IPS-NIHi7 (cell line): Measurements from ENCODE around the gene B9D2.
A peak's percentile ranks its signal among the peaks of the same experiment; 100 is the strongest.

ENCODE experiments used
- DNase-seq: peaks from one replicate; pipeline ENCODE4 v3.0.0; 2012; ENCODE audit warnings: mixed read lengths; ENCODE audit errors: extremely low spot score

B9D2 gene

DNA sequence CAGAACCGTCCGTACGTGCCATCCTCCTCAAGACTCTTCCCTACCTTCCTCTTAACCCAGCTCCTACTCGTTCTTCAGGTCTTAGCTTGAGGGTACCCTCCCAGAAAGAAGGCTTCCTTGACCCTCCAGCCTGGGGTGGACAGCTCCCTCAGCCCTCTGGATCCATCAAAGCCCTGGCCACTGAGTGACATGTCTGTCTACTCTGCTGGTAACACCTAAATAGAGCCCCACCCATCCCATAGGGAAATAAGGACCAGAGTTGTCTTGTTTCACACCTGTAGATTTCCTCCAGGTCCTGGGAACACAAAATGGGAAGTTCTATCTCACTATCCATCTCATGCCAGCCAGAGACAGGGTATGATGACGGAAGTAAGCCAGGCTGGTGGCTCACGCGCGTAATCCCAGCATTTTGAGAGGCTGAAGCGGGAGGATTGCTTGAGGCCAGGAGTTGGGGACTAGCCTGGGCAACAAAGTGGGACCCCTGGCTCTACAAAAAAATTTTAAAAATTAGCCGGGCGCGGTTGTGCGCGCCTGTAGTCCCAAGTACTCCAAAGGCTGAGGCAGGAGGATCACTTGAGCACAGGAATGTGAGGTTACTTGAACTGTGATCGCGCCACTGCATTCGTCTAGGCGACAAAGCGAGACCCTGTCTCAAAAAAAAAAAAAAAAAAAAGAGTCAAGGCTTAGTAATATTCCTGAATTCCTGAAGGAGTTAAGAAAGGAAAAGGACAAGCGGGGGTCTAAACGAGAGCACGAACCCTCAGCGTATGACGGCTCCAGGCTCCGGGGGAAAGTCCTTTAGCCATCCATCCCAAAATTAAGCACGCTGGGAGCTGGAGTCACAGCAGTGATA, 54.5 kb downstream of the B9D2 start:
- DNase-seq = no peak

DNA sequence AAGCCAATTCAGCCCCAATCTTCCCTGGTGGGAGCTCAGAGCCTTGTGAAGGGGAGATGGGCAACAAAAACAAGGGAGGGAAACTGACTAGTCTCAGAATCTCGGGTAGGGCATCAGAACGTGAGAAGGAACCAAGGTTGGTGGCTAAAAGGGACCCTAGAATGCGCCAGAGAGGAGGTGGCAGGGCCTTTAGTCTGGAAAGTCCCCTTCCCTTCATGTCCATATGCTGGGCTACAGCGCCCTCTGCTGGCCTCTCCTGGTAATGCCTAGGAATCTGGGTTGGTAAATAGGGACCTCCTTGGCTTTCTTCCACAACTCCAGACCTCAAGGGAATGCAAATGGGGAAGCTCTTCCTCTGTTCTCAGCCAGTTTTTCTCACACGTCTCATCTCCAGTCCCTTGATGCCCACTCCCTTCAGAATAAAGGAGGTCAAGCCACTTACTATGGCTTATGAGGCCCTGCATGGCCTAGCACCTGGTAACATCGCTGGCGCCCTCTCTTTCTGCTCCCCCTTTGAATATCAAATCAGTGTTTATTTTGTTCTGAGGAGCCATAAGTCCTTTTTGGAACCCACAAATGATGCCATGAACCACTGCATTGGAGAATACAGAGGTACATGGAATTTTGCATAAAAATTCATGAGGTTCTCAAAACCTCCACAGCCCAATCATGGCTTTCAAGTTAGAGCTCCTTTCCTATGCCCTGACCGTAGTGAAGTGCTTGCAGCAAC, 55.3 kb downstream of the B9D2 start:
- peak; percentile 84 for DNase-seq

DNA sequence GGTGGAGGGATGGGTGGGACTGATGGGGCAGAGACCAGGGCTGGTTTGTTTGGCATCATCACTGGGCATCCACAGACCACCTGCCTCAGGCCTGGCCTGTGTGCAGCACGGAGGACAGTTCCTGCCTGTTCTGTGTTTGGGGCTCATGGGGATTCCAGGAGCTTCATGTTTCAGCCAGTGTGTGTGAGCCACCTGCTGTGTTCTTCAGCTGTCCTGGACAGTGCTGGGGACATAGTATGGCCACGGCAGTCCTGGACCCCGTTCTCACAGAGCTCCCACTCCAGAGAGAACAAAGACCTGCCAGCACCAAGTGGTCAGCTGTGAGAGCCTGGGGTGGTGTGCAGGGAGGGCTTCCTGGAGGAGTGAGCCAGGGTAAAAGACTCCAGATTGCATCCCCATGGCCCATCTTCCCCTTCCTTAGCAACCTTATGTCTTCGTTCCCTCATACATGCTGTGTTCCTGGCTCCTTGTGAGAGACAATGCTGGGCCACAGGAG, 55.9 kb downstream of the B9D2 start:
- DNase-seq = no peak

DNA sequence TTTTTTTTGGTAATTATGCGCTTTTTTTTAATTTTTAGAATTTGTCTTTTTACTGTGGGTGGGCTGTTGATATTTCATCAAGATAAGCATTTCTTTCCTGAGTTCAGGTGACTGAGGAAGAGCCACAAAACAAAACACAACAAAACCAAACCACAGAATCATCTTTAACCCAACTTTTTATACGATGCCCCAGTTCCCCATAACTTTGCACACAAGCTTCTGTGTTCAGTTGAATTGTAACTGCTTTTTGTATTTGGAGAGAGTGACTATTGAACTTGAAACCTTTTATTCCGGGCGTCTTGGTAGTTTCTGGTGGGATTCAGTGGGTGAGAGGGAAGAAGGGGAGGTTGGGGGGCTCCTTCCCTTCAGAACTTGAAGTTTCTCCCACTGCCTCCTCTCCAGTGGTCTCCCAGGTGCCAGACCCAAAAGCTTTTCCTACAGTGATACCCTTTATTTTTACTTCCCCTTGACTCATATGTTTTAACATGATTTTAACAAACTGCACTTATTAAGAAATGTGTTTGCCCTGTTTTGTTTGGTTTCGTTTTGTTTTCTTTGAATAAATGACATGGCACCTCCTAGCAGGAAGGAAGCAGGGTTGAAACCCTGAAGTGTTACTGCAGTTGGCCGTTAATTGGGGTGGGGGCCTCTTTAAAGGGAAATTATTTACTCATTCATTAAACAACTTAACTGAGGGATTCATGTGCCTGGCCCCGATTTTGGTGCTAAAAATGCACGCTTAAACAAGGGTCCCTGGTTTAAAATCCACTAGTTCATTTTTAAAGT, 56.7 kb downstream of the B9D2 start:
- DNase-seq = no peak

DNA sequence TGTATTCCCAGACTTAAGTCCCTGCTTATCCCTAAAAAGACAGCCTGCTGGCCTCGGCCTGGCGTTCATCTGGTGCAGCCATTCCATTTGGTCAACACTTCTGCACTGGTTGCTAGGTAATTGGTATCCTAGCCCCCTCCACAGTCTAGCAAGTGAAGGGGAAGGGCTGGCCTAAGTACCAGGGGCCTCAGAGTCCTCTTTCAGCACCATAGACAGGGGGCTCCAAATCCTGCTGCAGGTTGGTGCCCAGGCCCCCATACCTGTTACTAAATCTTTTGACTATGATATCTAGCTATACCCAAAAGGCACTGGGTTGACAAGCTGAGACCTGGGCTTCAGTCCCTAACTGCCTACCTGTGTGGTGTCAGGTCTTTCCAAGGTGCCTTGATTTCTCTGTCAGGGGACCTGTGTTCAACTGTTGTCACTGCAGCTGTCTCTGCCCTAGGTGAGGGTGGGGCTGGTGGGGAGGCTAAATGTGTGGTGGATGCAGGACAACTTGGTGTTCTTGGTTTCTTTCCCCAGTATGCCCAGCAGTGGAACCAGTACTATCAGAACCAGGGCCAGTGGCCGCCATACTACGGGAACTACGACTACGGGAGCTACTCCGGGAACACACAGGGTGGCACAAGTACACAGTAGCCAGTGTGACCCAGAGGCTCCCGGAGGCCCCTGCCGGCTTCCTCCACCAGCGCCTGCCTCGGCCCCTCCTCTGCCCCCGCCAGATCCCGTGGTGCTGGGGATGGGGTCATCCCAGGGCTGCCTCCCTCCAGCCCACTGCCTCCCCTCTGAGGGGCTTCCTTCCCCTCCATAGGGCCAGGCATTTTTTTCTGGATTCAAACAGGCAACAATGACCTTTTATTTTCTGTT, 57.8 kb downstream of the B9D2 start:
- DNase-seq = no peak

DNA sequence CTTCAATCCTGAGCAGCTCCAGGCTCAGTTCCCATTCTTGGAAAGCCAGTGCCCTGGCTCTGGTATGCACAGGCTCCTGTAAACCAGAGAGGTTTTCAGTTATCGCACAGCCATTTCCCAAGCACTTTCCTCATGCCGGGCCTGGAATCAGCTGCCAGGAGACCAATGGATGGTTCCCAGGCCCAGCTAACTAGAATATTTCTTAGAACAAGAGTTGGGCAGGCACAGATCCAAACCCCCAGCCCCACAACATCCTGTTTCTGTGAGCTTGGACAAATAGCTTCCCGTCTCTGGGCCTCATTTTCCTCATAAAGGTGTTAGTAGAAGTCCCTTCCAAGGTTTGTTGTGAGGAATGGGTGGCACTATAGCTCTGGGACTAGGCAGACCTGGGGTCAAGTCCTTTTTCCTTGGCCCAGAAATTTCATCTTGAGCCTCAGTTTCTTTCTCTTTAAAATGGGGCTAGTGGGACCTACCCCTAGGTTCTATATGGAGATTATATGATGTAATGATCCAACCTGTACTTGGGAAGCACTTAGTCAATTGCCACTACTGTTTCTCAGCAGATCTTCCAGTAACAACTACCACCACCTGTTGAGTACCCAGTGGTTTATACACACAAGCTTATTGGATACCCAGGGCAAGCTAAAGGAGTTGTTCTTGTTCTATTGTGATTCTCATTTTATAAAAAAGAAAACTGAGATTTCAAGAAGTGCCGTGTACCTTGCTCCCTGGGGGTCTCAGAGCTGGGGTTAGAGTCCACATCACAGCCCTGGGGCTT, 59.1 kb downstream of the B9D2 start:
- DNase-seq = no peak
